Peyer's patch (tissue), 4 donors: ENCODE results near the gene DCHS2.

Experiments
- POLR2A ChIP-seq, 2 donors: fragments of 450-650 bp; IDR thresholded peaks; one replicate each; pipeline ENCODE4 v1.5.1; 2017; ENCODE audit warnings: antibody characterized with exemption in 2 of 2, mild to moderate bottlenecking in 2 of 2, moderate library complexity in 2 of 2
- TF ChIP-seq, protein P1 (sequence below), 6 experiments: fragments of 450-650 bp in 4 of 6; fragments of 200-600 bp in 2 of 6; sonication (generic) in 1 of 6; IDR thresholded peaks; one replicate each; pipeline ENCODE4 v1.5.1; 2017 to 2019; ENCODE audit warnings: antibody characterized with exemption in 6 of 6, mild to moderate bottlenecking in 3 of 6, moderate library complexity in 1 of 6

DNA sequence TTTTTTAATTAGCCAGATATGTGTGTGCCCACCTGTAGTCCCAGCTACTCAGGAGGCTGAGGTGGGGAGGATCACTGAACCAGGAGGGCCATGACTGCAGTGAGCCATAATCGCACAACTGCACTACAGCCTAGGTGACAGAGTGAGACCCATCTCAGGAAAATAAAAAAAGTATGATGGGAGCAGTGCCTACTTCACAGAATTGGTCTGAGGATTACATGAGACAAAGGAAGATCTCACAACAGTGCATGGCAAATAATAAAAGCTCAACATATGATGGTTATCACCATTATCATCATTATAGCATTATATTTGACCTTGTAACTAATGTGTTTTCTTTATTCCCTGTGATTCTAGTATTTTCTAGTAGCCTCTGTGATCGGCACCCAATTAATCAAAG is 19.9 kb upstream of the DCHS2 start:
- TF ChIP-seq, protein P1, sequence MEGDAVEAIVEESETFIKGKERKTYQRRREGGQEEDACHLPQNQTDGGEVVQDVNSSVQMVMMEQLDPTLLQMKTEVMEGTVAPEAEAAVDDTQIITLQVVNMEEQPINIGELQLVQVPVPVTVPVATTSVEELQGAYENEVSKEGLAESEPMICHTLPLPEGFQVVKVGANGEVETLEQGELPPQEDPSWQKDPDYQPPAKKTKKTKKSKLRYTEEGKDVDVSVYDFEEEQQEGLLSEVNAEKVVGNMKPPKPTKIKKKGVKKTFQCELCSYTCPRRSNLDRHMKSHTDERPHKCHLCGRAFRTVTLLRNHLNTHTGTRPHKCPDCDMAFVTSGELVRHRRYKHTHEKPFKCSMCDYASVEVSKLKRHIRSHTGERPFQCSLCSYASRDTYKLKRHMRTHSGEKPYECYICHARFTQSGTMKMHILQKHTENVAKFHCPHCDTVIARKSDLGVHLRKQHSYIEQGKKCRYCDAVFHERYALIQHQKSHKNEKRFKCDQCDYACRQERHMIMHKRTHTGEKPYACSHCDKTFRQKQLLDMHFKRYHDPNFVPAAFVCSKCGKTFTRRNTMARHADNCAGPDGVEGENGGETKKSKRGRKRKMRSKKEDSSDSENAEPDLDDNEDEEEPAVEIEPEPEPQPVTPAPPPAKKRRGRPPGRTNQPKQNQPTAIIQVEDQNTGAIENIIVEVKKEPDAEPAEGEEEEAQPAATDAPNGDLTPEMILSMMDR (IDR thresholded peaks at IDR 0.05): no peak
- TF ChIP-seq POLR2A (IDR thresholded peaks at IDR 0.05): no peak
